ENCODE measurements around the gene HMGCS2.
"Not testable (repeated sequence)": the region's sequence is repeated elsewhere in the genome, so short reads cannot be mapped to it uniquely, and the experiment has no call there.

HMGCS2 gene

DNA sequence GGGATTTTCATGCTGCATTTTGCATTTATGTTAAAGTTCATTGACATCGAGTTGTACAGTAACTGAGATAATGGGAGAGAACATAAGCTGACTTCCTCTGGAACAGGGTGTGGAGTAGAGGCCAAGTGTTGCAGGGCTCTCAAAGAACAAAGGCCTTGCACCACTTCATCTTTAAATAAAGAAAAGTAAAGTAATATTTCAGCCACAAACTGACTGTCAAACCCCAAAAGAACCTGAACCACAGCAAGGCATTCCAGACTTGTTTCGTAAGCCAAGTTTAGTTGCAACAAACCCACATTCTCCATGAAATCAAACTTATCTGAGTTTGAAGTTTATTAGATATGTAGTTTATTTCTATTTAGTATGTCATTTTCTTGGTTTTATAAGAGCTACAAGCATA is 19.1 kb upstream of the HMGCS2 start:
- DNase-seq = no peak

DNA sequence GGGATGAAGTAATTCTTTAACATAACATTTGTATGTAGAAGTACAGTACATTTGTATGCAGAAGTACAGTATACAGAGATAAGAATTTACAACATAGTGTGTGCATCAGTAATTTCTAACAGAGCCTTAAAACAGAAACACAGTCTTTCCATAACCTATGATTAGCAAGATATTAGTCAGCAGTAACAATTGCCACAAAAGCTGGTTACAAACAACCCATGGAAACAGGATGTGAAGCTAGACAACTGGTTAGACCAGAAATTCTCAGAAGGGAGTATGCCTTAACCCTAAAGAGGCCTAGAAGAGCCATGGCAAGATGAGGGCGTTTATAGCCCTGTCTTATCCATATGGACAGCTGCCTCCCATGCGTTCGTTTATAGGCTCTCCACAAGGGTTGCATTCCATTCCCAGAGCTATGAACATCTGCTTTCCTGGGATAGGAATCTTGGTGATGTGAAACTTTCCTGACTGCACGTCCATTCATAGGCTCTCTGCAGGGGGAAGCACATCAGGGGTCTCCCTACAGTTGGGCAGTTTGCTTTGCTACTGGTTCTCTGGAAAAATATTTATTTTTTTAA is 17.9 kb upstream of the HMGCS2 start:
- DNase-seq = not testable (repeated sequence)

DNA sequence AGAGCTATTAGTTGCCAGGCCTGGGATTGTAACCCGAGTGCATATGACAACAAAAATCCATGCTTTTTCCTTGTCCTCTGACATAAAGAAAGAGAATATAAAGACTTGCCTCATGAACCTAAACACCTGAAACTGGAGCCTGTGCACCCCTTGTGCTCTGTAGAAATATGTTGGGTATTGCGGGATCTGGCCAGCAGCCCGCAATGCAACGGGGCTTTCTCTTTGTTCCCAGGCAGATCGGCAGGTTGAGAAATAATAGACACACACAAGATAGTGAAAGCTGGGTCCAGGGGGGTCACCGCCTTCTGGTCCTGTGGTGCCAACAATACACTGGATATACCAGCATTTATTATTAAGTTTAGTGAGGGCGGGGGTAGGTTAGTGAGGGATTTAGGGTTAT is 17.3 kb upstream of the HMGCS2 start:
- not testable (repeated sequence) for DNase-seq

DNA sequence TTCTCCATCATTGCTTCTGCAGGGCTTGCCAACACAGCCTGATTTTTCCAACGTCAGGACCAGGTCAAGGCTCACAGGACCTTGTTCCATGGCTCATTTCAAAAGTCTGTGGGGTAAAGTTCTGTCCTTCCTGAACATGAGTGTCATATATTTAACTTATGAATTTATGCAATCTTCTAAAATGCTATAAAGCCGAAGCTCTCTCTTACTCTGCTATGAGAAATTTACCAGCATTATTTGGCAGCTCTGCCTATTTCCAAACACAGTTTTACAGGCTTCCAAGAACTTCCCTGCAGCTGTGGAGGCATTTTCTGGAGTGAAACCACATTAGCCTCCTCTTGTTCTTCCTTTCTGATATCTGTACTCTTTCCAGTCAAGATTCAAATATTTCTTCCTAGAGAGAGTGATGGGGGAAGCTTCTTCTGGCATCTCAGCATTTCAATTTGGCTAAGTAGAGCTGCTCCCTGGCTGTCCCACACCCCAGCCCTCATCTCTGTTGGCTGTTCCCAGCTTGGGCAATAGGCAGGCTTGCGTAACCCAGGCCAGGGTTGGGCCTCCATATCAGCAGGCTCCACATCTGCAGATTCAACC is 15.6 kb upstream of the HMGCS2 start:
- DNase-seq = no peak

DNA sequence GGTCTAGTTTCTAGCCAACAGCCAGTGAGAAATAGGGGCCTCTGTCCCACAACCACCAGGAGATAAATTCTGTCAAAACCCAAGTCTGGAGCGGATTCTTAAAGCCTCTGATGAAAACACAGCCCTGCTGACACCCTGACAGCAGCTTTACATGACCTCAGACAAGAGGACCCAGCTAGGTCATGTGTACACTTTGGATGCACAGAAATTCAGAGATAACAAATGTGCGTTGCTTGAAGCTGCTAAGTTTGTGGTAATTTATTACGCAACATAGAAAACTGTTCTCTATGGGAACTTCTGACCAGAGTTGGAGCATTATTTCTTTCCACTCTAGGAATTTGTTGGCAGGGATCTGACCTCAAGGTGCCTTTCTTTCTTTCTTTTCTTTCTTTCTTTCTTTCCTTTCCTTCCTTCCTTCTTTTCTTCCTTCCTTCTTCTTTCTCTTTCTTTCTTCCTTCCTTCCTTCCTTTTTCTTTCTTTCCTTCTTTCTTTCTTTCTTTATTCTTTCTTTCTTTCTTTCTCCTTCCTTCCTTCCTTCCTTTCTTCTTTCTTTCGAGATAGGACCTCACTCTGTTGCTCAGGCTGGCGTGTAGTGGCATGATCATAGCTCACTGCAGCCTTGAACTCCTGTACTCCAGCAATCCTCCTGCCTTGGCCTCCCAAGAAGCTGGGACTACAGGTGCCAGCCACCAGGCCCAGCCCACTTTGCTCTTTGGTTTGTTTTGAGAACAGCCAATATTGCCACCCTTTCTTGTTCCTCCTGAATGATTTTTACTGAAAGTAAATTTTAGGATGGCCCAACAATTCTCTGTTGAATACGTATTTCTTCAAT is 14.9 kb upstream of the HMGCS2 start:
- no peak for DNase-seq

DNA sequence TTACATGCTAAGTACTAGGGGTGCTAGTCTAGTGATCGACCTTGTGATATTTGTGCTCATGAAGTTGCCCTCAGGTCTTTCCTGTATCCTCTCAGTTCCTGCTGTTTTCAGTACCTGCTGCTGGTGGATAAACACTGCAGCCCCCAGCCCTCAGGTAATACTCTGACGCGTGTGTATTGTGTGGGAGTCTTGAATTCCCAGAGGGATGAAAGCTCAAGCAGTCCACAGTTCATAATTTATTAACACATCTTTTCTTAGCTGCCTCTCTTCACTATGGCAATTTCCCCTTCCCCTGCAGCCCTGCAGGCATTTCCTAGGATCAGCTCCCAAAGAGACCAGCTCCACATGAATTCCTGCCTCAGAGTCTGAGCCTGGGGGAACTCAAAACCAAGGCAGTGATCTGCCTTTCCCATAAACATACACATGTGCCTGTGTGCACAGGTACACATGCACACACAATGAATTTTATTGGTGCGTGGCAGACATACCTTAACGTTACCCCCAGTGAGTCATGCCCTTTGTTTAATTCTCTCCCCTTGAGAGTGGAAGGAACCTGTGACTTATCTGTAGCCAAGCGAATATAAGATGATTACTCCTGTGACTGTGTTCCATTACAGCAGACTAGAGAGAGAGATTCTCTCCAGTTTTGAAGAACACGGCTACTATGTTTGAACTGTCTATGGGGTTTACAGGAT is 14.1 kb upstream of the HMGCS2 start:
- no peak for DNase-seq

DNA sequence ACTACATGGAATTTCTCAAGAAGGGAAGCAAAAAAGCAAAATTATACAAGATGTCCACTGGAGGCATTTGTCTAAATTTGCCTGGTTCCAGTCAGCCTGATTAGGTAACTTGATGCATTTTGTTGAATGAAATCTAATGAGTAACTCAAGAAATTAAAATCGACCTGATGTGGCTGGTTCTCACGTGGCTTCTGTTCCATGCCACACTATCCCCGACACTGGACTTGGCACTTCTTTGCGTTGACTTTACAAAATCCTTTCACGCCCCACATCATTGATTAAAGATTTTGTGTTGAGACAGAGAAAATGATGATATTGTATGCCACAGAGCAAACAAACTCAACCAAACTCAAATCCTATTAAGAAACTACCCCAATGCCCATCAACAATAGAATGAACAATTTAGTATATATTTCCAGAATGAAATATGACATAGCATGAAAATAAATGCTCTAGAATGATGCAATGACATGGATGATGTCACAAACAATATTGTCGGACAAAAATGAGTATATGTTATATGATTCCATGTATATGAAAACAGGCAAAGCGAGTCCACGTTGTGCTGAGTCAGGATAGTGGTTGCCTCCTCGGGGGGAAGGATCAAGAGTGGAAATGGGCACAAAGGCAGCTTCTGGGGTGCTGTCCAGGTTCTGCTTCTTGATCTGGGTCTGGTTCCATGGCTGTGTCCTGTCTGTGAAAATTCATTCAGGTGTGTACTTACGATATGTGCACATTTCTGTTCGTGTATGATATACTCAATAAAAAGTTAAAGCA is 12.9 kb upstream of the HMGCS2 start:
- DNase-seq = no peak

DNA sequence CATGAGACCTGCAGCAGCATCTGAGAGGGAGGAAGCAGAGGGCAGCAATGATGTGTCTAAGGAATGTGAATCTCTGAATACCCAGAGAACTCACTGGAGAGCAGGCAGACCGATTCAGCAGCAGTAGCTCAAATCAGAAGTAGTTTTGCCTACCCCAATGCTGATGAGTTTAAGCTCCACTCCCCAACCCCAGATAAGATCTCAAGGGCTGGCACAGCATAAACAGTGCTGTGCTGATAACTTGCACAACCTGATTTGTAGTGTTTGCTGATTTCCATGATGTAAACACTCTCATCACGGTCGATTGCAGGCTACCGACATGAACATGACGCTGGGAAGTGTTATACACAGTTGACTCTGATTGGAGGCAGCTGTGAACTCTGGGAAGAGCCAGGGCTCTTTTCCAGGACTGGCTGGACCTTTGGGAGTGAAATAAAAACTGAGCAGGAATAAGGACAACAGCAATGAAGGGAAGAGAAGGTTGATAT is 11.2 kb upstream of the HMGCS2 start:
- DNase-seq = no peak

DNA sequence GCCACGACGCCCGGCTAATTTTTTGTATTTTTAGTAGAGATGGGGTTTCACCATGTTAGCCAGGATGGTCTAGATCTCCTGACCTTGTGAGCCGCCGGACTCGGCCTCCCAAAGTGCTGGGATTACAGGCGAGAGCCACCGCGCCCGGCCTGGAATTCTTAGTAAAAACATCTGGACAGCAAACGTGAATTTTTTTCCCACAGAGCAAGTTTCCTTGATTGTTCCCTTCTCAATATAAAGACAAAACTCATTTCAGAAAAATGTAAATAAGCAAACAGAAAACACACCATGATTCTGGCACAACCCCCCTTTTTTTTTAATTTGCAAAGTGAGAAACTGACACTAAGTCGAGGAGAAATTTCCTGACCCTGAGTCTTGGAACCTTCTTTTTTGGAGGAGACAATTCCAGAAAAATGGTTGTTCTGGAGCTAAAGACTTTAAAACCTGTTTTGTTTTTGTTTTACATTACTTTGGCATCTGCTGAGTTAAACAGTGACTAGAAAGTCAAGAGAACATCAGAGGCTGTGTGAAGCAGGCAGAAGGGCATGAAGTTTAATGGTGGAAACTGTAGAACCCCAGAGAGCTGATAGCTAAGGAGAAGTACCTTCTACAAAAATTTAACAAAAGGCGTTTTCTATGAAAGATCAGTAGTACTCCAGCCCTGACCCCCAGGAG is 10.3 kb upstream of the HMGCS2 start:
- DNase-seq = no peak

DNA sequence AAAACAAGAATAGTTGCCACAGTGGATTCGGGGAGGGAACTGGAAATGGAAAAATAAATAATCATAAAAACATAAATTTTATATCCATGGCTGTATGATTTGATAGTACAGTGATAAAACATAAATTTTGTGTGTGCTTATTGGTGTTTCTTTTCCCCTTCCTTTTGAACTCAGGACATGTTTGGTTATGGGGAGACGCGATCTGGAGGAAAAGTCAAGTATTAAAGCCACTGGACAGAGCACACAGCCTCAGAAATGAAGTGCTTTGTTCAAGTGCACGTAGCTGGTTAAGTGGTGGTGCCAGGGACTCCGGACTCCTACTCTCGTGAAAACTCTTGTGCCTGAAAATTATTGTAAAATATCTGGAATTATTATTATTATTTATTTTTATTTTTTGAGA is 9.7 kb upstream of the HMGCS2 start:
- DNase-seq = no peak

DNA sequence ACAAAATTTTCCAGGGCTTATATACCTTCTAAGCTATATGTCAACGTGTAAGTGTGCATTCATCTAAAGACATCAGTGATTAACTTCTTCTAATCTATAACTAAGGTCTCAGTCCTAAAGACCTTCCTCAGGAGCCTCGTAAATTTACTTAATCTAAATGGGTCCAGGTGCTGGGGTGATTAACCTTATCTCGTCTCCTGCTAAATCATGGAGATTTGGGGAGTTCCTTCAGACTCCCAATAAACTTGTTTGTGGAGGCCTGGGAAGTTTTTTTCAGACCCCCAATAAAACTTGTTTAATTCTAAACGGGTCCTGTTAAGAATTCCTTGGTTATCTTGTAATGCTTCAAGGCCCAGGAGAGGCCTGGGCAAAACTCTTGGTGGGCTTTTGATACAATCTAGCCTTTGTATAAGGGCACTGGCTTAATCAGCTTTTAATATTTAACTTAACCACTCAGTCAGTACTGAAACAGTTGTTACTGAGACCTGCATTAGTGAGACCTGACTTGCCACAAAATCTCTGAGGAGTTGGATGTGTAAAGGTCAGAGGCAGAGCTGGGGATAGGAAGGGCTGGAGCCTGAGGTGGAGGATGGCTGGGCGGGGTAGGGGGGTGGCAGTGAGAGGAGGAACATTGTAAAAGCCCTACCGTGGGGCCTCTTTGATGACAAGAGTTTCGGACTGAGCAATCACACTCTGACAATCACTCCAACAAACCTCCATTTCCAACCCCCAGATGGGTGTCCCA is 6.2 kb upstream of the HMGCS2 start:
- DNase-seq = no peak

DNA sequence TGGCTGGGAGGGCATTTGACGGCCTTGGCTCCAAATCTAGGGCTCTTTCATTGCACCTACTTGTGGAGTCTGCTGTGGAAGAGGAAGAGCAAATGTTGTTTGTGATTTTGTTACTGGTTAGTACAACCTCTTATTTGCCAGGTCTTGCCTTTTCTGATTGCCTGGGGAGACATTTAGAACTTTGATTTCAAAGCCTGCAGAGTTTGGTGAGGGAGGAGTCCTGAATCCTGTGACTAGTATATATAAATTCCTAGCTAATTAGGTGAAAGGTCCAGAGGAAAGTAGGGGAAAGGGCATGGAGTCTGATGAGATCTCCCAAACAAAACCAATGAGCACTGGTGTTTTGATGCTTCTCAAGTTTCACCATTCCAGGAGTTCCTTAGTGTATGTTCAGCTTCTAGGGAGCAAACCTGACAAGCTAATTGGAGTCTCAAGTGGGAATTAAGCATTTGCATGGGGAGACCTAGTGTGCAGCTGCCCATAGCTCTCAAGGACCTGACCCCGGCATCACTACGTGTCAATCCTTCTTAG is 5.1 kb upstream of the HMGCS2 start:
- DNase-seq = no peak

DNA sequence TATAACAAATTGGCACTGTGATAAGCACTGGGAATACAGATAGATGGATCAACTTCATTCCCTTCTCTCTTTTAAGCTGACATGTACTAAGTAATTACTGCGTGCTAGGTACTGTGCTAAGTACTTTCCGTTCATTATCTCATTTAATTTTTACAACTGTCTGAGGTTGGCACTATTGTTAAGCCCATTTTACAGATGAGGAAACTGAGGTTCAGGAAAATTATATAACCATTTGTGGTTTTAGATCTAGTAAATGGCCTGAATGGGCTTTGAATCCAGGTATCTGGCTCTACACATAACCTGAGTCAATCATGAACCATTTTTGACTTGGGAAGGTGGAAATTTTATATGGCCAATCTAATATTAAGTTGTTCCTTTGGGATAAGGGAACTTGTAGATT is 3.6 kb upstream of the HMGCS2 start:
- no peak for DNase-seq

DNA sequence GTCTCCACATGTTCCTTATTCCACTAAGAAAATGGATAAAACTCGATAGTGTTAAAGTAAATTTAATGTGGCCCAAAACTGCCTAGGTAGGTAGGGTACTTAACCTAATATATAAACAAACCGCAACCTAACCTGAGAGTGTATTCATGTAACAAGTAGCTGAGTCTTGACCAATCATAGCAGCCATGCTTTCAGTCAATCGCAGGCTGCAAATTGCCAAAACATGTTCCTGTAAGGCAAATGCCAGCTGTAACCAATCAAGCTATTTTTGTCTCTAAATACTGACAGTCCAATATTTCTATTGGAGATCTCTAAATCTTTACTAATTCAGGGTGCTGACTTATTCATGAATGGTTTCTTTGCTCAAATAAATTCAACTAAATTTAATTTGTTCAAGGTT is 3.1 kb upstream of the HMGCS2 start:
- DNase-seq = no peak

DNA sequence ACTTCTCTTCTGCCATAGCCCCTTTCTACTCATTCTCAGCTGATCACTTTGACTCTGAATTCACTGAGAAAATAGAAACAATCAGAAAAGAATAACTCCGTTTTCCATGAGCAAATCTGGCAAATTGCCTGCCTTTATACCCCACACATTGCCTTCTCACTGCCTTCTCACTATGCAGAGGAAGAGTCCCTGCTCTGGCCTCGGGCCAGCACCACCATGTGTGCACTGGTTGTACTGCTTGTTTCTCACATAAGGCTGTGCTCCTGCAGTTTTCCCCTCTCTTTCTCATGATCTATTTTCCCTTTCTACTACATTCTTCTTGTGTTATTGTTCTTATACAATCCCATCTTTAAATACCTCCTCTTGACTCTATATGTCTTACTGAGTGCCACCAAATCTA is 2.3 kb upstream of the HMGCS2 start:
- DNase-seq = no peak

DNA sequence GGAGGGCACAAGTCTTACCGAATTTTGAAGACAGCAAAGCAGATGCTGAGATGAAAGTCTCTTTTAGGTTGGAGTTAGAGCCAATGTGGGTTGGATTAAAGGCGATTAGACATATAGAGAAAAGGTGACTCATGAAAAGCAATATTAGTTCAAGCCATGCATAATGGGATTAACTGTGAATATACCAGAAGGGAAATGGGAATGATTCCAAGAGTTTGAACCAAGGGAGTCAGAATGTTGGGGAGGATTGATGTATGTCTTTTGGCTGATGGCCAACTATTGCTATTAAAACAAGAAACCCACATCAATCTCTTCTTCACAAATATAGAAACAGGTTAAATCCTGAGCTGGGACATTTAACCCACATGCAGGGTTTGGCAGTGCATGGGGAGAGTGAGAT is 1.2 kb downstream of the HMGCS2 start:
- no peak for DNase-seq

DNA sequence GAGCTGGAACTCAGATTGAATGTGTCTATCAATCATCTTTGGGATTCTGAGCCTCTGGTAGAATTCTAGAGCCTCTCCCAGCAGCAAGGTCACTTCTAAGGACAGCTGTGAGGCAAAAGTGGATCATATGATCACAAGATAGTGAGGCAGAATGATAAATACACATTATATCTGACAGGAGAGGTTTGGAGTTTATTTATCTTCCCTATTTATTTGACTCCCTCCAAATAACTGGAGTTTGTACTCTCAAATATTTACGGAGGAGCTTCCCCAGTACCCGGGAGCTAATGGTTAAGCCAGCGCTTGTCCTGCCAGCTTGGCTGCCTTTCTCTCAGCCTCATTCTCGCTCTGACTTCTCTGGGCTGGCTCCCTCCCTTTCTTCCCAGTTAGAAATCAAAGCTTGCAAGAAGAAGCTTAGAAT is 2.3 kb downstream of the HMGCS2 start:
- DNase-seq = no peak

DNA sequence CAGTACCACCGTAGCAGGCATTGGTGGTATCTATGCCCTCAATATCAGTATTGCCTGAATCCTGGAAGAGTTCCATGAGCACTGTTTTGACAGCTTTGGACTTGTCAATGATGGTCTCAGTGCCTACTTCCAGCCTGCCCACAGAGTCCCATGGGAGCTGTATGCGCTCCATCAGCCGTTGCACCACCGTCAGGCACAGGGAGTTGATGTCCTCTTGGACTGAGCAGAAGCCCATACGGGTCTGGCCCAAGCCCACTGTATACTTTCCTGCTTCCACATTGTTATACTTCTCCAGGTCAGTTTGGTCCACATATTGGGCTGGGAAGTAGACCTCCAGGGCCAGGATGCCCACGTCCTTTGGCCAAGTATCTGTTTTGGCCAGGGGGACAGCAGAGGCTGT is 4.5 kb downstream of the HMGCS2 start:
- DNase-seq = no peak

DNA sequence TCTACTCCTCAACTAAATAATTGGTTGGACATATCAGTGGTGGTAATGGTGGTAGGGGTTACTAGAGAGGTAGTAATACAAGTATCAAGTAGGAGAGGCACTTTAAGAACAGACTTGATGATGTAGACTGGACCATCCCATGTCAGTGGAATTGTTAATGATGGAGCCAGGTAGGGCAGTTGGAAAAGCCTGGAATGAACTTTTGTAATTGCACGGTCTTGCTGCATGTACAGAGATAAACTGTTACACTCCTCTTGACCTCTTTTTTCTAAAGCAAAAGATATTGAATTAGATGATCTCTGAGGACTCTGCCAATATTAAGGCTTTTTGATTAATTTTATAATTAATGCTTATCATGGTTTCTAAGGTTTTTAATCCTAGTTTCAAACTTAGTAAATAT is 5.8 kb downstream of the HMGCS2 start:
- DNase-seq = no peak

DNA sequence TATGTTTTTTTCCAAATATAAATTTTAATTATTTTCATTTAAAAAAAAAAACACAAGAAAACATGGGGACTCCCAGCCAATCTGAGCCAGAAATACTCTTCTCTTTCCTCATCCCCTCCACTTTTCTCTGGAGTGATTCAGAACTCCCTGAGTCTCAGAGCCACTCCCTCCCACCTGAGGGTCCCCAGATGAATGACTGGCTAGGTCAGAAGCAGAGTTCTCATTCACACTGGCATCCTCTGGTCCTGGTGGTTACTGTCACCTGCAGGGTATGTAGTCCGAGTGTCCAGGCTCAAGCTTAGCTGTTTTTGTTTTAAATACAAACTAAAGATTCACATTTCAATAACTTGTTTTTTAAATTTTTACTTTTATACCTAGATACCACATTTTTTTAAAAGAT is 6.3 kb downstream of the HMGCS2 start:
- no peak for DNase-seq

DNA sequence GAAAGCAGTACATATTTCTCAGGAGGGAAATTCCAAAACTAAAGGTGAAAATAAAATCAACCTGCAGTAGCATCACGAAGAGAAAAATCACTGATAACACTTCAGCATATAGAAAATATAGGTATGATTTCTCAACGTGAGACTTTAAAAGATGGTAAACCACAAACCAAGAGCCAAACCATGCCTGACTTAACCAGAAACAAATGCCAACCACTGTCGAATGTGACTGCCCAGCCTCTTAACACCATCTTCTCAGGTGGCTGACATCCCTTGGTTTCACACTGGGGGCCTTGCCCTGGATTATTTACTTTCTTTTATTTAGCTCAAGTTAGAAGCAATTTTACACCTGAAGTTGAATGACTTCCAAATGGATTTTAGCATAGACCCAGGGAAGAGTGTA is 10.1 kb downstream of the HMGCS2 start:
- DNase-seq = no peak
